ENCODE data around the gene GNG14. TPM values are rescaled to one million over a fixed set of nuclear protein-coding genes. Genes with fewer than 3 reads are reported as not detected.
A peak's percentile ranks its signal among the peaks of the same experiment; 100 is the strongest.
"Not testable (repeated sequence)": the region's sequence is repeated elsewhere in the genome, so short reads cannot be mapped to it uniquely, and the experiment has no call there.

The GNG14 gene
- total RNA-seq (not detected), polyA plus RNA-seq (0.14 TPM)
- long read RNA-seq, donor 1 = 0 reads
- long read RNA-seq, donor 2 = 0 reads
- long read RNA-seq, donor 3 = 0 reads
- long read RNA-seq, donor 4 = 0 reads
- long read RNA-seq, donor 5 = 0 reads
- long read RNA-seq, donor 6, partial matches to known transcripts = 0 of 2 reads
- long read RNA-seq, donor 6, other reads (novel, unspliced or antisense) = 0 of 2 reads
- long read RNA-seq, donor 7 = 0 reads
- long read RNA-seq, donor 8 = 0 reads
- long read RNA-seq, donor 9 = 0 reads
- long read RNA-seq, donor 10 = 0 reads

GRCh38 chr19:12687496-12688196 is at the start of gene GNG14:
TSS of gene GNG14 (plus strand) at chr19:12687998. CDS start at chr19:12688049, 51 bp downstream.
- no peaks in the 10 kb centered on the region for H3K27me3 ChIP-seq (ENCODE audit: control insufficient read depth in 2 of 2, insufficient read depth in 1 of 2, low read length in 1 of 2)
- WGBS = 87% methylated on average over 9 of the region's 9 CpGs
- DNase-seq (ENCODE audit: low read depth in 6 of 9, low spot score in 9 of 9) = peak in 1 of 9 donors; percentile 51

GRCh38 chr19:12638611-12639182 is 49.1 kb upstream of the GNG14 start:
- no peak for DNase-seq (ENCODE audit: low read depth in 6 of 9, low spot score in 9 of 9)
- WGBS = 98% methylated on average over 22 of the region's 22 CpGs
- no peak overlapping the region for H3K4me3 ChIP-seq (ENCODE audit: low read length in 2 of 2)
- peaks cover 0 to 3% of the 10 kb centered on the region in 2 donors for H3K36me3 ChIP-seq (ENCODE audit: control insufficient read depth in 2 of 2, insufficient read depth in 2 of 2, low read length in 1 of 2)
- H3K27me3 ChIP-seq (ENCODE audit: control insufficient read depth in 2 of 2, insufficient read depth in 1 of 2, low read length in 1 of 2) = no peaks in the 10 kb centered on the region
- peaks cover 7 to 8% of the 10 kb centered on the region in 2 donors for H3K4me1 ChIP-seq (ENCODE audit: control insufficient read depth in 2 of 2, insufficient read depth in 2 of 2, low read length in 2 of 2)
- H3K27ac ChIP-seq (ENCODE audit: low read depth in 1 of 2, low read length in 1 of 2) = no peak overlapping the region
- H3K9me3 ChIP-seq (ENCODE audit: control insufficient read depth in 2 of 2, insufficient read depth in 1 of 2, low read length in 1 of 2) = peaks cover 0 to 6% of the 10 kb centered on the region in 2 donors

More at GRCh38 chr19:12687496-12688196, at the start of gene GNG14:
- Histone ChIP-seq H3K36me3 (ENCODE audit: control insufficient read depth in 2 of 2, insufficient read depth in 2 of 2, low read length in 1 of 2) (peaks cover under 1 to 5% of the 10 kb centered on the region in 2 donors), H3K27ac (ENCODE audit: low read depth in 1 of 2, low read length in 1 of 2) (no peak within 1 kb of the TSS), H3K9me3 (ENCODE audit: control insufficient read depth in 2 of 2, insufficient read depth in 1 of 2, low read length in 1 of 2) (no peaks in the 10 kb centered on the region), H3K4me1 (ENCODE audit: control insufficient read depth in 2 of 2, insufficient read depth in 2 of 2, low read length in 2 of 2) (no peaks in the 10 kb centered on the region), H3K4me3 (ENCODE audit: low read length in 2 of 2) (no peak within 1 kb of the TSS)

DNA sequence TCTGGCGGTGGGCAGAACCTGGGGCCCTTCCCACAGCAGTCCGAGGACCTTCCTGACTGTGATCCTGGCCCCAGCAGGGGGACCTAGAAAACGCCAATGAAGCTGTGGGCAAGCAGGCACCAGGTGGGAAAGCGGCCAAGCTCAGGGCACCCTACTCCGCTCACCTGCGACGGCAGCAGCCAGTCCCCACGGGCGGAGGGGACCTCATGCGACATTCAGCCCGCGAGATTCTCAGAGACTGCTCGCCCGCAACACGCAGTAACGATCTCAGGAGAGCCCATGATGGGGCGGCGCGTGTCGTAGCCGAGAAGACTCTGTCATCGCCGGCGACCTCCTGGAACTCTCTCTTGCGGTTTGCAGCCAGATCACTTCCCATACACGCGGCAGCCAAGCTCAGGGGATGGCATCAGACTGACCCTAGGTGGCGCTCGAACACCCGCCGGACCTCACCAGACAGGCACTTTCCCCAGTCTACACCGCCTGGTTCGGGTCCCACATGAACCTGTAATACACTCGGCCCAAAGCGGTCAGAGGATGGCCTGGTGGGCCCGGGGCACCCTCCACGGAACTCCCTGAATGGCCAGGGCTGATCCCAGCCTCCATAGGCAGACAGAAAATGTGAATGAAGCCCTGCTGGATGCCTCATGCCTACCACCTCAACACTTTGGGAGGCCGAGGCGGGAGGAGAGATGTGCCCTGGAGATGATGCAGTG is 47.7 kb upstream of the GNG14 start:
- Histone ChIP-seq H3K4me1 (ENCODE audit: control insufficient read depth in 2 of 2, insufficient read depth in 2 of 2, low read length in 2 of 2) (peaks cover 7 to 8% of the 10 kb centered on the region in 2 donors), H3K9me3 (ENCODE audit: control insufficient read depth in 2 of 2, insufficient read depth in 1 of 2, low read length in 1 of 2) (peaks cover 0 to 6% of the 10 kb centered on the region in 2 donors), H3K27ac (ENCODE audit: low read depth in 1 of 2, low read length in 1 of 2) (no peak overlapping the region), H3K27me3 (ENCODE audit: control insufficient read depth in 2 of 2, insufficient read depth in 1 of 2, low read length in 1 of 2) (no peaks in the 10 kb centered on the region), H3K36me3 (ENCODE audit: control insufficient read depth in 2 of 2, insufficient read depth in 2 of 2, low read length in 1 of 2) (peaks cover 0 to 8% of the 10 kb centered on the region in 2 donors), H3K4me3 (ENCODE audit: low read length in 2 of 2) (peak overlapping the region in 1 of 2 donors; percentile 36)
- WGBS = 11% methylated on average over 39 of the region's 39 CpGs
- peak; percentile 31 to 83 (median 62) for DNase-seq (ENCODE audit: low read depth in 6 of 9, low spot score in 9 of 9)

GRCh38 chr19:12641456-12641855 is 46.3 kb upstream of the GNG14 start:
- 90% methylated on average over 13 of the region's 13 CpGs for WGBS
- Histone ChIP-seq H3K4me3 (ENCODE audit: low read length in 2 of 2) (no peak overlapping the region), H3K4me1 (ENCODE audit: control insufficient read depth in 2 of 2, insufficient read depth in 2 of 2, low read length in 2 of 2) (peaks cover 4 to 8% of the 10 kb centered on the region in 2 donors), H3K27ac (ENCODE audit: low read depth in 1 of 2, low read length in 1 of 2) (no peak overlapping the region), H3K9me3 (ENCODE audit: control insufficient read depth in 2 of 2, insufficient read depth in 1 of 2, low read length in 1 of 2) (peaks cover 0 to 6% of the 10 kb centered on the region in 2 donors), H3K27me3 (ENCODE audit: control insufficient read depth in 2 of 2, insufficient read depth in 1 of 2, low read length in 1 of 2) (no peaks in the 10 kb centered on the region), H3K36me3 (ENCODE audit: control insufficient read depth in 2 of 2, insufficient read depth in 2 of 2, low read length in 1 of 2) (peaks cover 0 to 11% of the 10 kb centered on the region in 2 donors)
- DNase-seq (ENCODE audit: low read depth in 6 of 9, low spot score in 9 of 9) = no peak

GRCh38 chr19:12642506-12642905 is 45.3 kb upstream of the GNG14 start:
- H3K36me3 ChIP-seq (ENCODE audit: control insufficient read depth in 2 of 2, insufficient read depth in 2 of 2, low read length in 1 of 2) = peaks cover 0 to 14% of the 10 kb centered on the region in 2 donors
- no peak overlapping the region for H3K4me3 ChIP-seq (ENCODE audit: low read length in 2 of 2)
- H3K27me3 ChIP-seq (ENCODE audit: control insufficient read depth in 2 of 2, insufficient read depth in 1 of 2, low read length in 1 of 2) = no peaks in the 10 kb centered on the region
- 98% methylated on average over 26 of the region's 26 CpGs for WGBS
- H3K27ac ChIP-seq (ENCODE audit: low read depth in 1 of 2, low read length in 1 of 2) = no peak overlapping the region
- DNase-seq (ENCODE audit: low read depth in 6 of 9, low spot score in 9 of 9) = no peak
- peaks cover 4 to 8% of the 10 kb centered on the region in 2 donors for H3K4me1 ChIP-seq (ENCODE audit: control insufficient read depth in 2 of 2, insufficient read depth in 2 of 2, low read length in 2 of 2)
- peaks cover 0 to 11% of the 10 kb centered on the region in 2 donors for H3K9me3 ChIP-seq (ENCODE audit: control insufficient read depth in 2 of 2, insufficient read depth in 1 of 2, low read length in 1 of 2)

DNA sequence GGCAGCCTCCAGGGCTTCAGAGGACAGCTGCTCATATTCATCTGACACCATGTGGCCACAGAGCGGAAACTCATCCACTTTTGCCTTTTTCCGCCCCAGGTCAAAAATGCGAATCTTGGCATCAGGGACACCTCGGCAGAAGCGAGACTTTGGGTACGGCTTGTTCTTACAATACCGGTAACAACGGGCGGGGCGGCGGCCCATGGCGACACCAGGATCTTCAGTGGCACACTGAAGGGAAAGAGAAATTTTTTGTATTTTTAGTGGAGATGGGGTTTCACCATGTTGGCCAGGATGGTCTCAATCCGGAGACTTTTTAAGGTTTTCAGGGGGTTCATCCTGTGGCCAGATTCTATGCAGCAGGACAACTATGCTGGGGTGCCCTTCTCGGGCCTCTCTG is 44.1 kb upstream of the GNG14 start:
- peaks cover 0 to 14% of the 10 kb centered on the region in 2 donors for H3K36me3 ChIP-seq (ENCODE audit: control insufficient read depth in 2 of 2, insufficient read depth in 2 of 2, low read length in 1 of 2)
- H3K4me3 ChIP-seq (ENCODE audit: low read length in 2 of 2); H3K27me3 ChIP-seq (ENCODE audit: control insufficient read depth in 2 of 2, insufficient read depth in 1 of 2, low read length in 1 of 2); H3K27ac ChIP-seq (ENCODE audit: low read depth in 1 of 2, low read length in 1 of 2); DNase-seq (ENCODE audit: low read depth in 6 of 9, low spot score in 9 of 9): not testable (repeated sequence)
- H3K9me3 ChIP-seq (ENCODE audit: control insufficient read depth in 2 of 2, insufficient read depth in 1 of 2, low read length in 1 of 2) = peaks cover 0 to 18% of the 10 kb centered on the region in 2 donors
- peaks cover 4 to 15% of the 10 kb centered on the region in 2 donors for H3K4me1 ChIP-seq (ENCODE audit: control insufficient read depth in 2 of 2, insufficient read depth in 2 of 2, low read length in 2 of 2)
- WGBS = 99% methylated on average over 14 of the region's 14 CpGs

GRCh38 chr19:12646551-12646950 is 41.2 kb upstream of the GNG14 start:
- H3K27ac ChIP-seq (ENCODE audit: low read depth in 1 of 2, low read length in 1 of 2) = no peak overlapping the region
- peaks cover 0 to 8% of the 10 kb centered on the region in 2 donors for H3K27me3 ChIP-seq (ENCODE audit: control insufficient read depth in 2 of 2, insufficient read depth in 1 of 2, low read length in 1 of 2)
- peaks cover 0 to 7% of the 10 kb centered on the region in 2 donors for H3K4me1 ChIP-seq (ENCODE audit: control insufficient read depth in 2 of 2, insufficient read depth in 2 of 2, low read length in 2 of 2)
- WGBS = 96% methylated on average over 10 of the region's 10 CpGs
- peaks cover 0 to 12% of the 10 kb centered on the region in 2 donors for H3K9me3 ChIP-seq (ENCODE audit: control insufficient read depth in 2 of 2, insufficient read depth in 1 of 2, low read length in 1 of 2)
- H3K36me3 ChIP-seq (ENCODE audit: control insufficient read depth in 2 of 2, insufficient read depth in 2 of 2, low read length in 1 of 2) = peaks cover 0 to 17% of the 10 kb centered on the region in 2 donors
- no peak for DNase-seq (ENCODE audit: low read depth in 6 of 9, low spot score in 9 of 9)
- no peak overlapping the region for H3K4me3 ChIP-seq (ENCODE audit: low read length in 2 of 2)

GRCh38 chr19:12647047-12647446 is 40.8 kb upstream of the GNG14 start:
- no peak overlapping the region for H3K4me3 ChIP-seq (ENCODE audit: low read length in 2 of 2)
- no peak for DNase-seq (ENCODE audit: low read depth in 6 of 9, low spot score in 9 of 9)
- 93% methylated on average over 8 of the region's 8 CpGs for WGBS

More at GRCh38 chr19:12647047-12647446, 40.8 kb upstream of the GNG14 start:
- H3K27ac ChIP-seq (ENCODE audit: low read depth in 1 of 2, low read length in 1 of 2) = no peak overlapping the region
- peaks cover 0 to 8% of the 10 kb centered on the region in 2 donors for H3K27me3 ChIP-seq (ENCODE audit: control insufficient read depth in 2 of 2, insufficient read depth in 1 of 2, low read length in 1 of 2)
- H3K9me3 ChIP-seq (ENCODE audit: control insufficient read depth in 2 of 2, insufficient read depth in 1 of 2, low read length in 1 of 2) = peaks cover 0 to 12% of the 10 kb centered on the region in 2 donors
- peaks cover 0 to 7% of the 10 kb centered on the region in 2 donors for H3K4me1 ChIP-seq (ENCODE audit: control insufficient read depth in 2 of 2, insufficient read depth in 2 of 2, low read length in 2 of 2)
- H3K36me3 ChIP-seq (ENCODE audit: control insufficient read depth in 2 of 2, insufficient read depth in 2 of 2, low read length in 1 of 2) = peaks cover 0 to 21% of the 10 kb centered on the region in 2 donors

Measured in thymus (tissue), 14 donors.